ENCODE results near the gene CSRNP3. TPM values are rescaled to one million over a fixed set of nuclear protein-coding genes. Genes with fewer than 3 reads are reported as not detected.

Gene CSRNP3, protein sequence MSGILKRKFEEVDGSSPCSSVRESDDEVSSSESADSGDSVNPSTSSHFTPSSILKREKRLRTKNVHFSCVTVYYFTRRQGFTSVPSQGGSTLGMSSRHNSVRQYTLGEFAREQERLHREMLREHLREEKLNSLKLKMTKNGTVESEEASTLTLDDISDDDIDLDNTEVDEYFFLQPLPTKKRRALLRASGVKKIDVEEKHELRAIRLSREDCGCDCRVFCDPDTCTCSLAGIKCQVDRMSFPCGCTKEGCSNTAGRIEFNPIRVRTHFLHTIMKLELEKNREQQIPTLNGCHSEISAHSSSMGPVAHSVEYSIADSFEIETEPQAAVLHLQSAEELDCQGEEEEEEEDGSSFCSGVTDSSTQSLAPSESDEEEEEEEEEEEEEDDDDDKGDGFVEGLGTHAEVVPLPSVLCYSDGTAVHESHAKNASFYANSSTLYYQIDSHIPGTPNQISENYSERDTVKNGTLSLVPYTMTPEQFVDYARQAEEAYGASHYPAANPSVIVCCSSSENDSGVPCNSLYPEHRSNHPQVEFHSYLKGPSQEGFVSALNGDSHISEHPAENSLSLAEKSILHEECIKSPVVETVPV
- total RNA-seq = 34.1 TPM
- 1.8 TPM for polyA plus RNA-seq

DNA sequence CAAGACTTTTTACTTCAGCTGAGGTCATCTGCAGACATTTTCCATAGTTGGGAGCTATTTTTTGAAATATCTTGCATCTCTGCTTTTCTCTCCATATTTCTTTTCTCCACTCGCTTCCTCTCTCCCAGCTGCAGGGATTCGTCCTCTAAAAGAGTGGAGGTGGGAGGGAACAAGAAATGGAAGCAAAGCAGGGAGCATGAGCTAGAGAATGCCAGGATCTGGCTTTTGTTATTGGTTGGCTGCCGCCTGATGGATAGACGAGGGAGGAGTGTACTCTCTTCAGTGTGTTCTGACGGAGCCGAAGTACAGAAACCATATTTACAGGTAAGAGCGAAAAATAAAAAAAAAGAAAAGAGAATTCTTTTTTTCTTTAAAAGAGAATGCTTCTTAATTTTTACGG lies at the start of gene CSRNP3:
TSS of gene CSRNP3 (plus strand) at position 282 of the 400 bp plus-strand sequence. CDS start 125,368 bp downstream, outside the sequence.
- Histone ChIP-seq H3K4me3 (ENCODE audit: low read depth, low read length) (peak within 1 kb of the TSS; percentile 46), H3K4me1 (ENCODE audit: insufficient read depth) (no peaks in the 10 kb centered on the region), H3K36me3 (ENCODE audit: insufficient read depth) (no peaks in the 10 kb centered on the region), H3K27ac (ENCODE audit: low read depth) (no peak within 1 kb of the TSS)
- WGBS = 8% methylated on average over 8 of the region's 8 CpGs
- DNase-seq (ENCODE audit: extremely low spot score) = peak; percentile 85

DNA sequence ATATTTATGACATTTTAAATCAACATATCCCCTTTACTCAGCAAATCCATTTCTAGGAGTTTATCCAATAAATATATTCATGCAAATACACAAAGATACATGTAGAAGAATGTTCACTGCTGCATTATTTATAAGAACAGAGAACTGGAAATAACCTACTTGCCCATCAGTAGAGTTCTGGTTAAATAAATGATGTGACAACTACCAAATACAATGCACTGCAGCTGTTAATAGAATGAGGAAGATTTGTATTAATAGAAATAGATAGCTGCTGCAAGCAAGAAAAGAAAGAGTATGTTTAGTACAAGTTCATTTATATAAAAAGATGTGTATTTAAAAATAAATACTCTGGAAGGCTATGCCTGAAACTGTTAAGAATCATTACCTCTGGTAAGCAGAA lies 49.3 kb upstream of the CSRNP3 start:
- no peak for DNase-seq (ENCODE audit: extremely low spot score)
- H3K36me3 ChIP-seq (ENCODE audit: insufficient read depth) = no peaks in the 10 kb centered on the region

DNA sequence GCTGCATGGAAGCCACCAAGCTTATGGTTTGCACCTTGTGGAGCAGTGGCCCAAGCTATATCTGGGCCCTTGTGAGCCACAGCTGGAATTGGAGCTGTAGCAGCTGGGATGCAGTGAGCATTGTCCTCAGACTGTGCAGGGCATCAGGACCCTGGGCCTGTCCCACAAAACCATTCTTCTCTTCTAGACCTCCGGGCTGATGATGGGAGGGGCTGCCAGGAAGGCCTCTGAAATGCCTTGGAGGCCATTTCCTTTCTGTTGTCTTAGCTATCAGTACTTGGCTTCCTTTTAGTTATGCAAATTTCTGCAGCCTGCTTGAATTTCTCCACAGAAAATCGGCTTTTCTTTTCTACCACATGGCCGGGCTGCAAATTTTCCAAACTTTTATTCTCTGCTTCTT lies 46.4 kb upstream of the CSRNP3 start:
- no peaks in the 10 kb centered on the region for H3K4me1 ChIP-seq (ENCODE audit: insufficient read depth)
- 89% methylated on average over 3 of the region's 3 CpGs for WGBS

More for the DNA sequence above, 49.3 kb upstream of the CSRNP3 start:
- no peaks in the 10 kb centered on the region for H3K4me1 ChIP-seq (ENCODE audit: insufficient read depth)
- H3K4me3 ChIP-seq (ENCODE audit: low read depth, low read length) = no peak overlapping the region
- H3K27ac ChIP-seq (ENCODE audit: low read depth) = no peak overlapping the region

DNA sequence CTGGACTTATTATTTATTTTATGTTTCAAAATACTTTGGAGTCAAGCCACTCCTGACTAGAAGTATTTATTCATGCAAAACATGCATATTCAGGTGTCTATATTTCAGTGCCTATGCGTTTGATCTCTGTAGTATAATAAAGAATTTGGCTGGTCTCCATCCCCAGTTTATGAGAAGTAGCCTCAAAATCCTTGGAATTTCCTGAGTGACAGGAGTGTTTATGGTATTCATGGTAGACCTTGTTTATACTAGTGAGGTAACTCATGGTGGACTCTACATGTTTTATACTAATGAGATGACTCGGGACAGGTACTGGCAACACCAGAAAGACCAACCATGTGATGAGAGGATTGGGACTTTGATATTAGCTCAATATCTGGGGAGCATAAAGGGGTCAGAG lies 43.9 kb upstream of the CSRNP3 start:
- Histone ChIP-seq H3K27ac (ENCODE audit: low read depth) (no peak overlapping the region), H3K4me3 (ENCODE audit: low read depth, low read length) (no peak overlapping the region), H3K36me3 (ENCODE audit: insufficient read depth) (no peaks in the 10 kb centered on the region), H3K4me1 (ENCODE audit: insufficient read depth) (no peaks in the 10 kb centered on the region)
- WGBS = 80% methylated on average over 2 of the region's 2 CpGs
- no peak for DNase-seq (ENCODE audit: extremely low spot score)

More for the DNA sequence above, 46.4 kb upstream of the CSRNP3 start:
- no peak overlapping the region for H3K27ac ChIP-seq (ENCODE audit: low read depth)
- H3K36me3 ChIP-seq (ENCODE audit: insufficient read depth) = no peaks in the 10 kb centered on the region
- H3K4me3 ChIP-seq (ENCODE audit: low read depth, low read length) = no peak overlapping the region
- no peak for DNase-seq (ENCODE audit: extremely low spot score)

DNA sequence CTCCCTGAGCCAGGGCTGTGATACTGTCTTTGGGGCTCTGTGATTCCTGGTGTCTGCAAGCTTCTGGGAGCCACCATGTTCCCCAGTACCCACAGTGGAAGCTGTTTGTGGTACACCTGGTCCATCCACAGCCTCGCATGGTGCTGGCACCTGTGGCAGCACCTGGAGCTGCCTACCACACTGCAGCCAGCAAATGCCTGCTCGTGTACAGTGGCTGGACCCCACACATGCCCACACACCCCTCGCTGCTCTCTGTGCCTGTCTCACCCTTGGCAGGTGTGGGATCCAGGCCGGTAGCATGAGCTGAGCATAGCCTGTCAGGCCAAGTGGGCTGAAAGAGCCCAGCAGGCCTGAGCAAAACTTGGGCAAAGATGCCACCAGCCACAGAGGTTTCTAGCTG lies 41.8 kb upstream of the CSRNP3 start:
- 92% methylated on average over 4 of the region's 4 CpGs for WGBS
- H3K4me1 ChIP-seq (ENCODE audit: insufficient read depth) = no peaks in the 10 kb centered on the region
- H3K27ac ChIP-seq (ENCODE audit: low read depth) = no peak overlapping the region
- H3K4me3 ChIP-seq (ENCODE audit: low read depth, low read length) = no peak overlapping the region
- no peak for DNase-seq (ENCODE audit: extremely low spot score)
- no peaks in the 10 kb centered on the region for H3K36me3 ChIP-seq (ENCODE audit: insufficient read depth)

DNA sequence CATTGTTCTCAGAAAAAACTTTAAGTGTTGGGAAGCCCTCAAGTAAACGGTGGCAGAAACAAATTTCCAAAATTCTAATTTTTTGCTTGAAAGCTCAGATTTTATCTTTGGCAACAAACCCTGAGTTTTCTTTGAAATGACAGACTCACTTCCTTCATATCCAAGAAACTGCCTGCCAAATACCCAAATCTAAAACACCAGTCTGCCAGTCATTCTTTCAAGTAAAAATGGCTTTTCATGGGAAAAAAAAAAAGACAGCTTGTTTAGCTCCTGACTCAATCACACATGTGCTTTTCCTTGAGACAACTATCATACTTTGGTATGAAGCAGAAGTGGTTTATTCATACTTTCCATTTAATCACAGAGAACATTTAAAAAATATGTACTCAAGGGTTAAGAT lies 40.6 kb upstream of the CSRNP3 start:
- no peak overlapping the region for H3K27ac ChIP-seq (ENCODE audit: low read depth)
- H3K36me3 ChIP-seq (ENCODE audit: insufficient read depth) = no peaks in the 10 kb centered on the region
- 71% methylated on average over 1 of the region's 1 CpG for WGBS
- no peak overlapping the region for H3K4me3 ChIP-seq (ENCODE audit: low read depth, low read length)
- no peak for DNase-seq (ENCODE audit: extremely low spot score)
- no peaks in the 10 kb centered on the region for H3K4me1 ChIP-seq (ENCODE audit: insufficient read depth)

DNA sequence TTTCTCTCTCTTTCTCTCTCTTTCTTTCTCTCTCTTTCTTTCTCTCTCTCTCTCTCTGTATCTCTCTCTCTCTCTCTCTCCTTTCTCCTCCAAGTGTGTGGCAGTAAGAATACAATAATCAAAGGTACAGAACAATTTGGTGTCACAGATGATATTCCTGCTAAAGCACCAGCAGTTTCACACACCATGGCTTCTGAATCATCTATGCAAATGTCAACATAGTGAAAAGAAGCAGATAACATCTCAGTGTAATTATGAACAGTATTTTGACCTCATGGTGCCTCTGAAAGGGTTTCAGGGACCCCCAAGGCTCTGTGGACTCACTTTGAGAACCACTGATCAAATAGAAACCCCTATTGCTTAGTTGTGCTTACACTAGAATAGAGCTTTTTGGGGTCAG lies 38.5 kb upstream of the CSRNP3 start:
- DNase-seq (ENCODE audit: extremely low spot score) = no peak
- no peak overlapping the region for H3K4me3 ChIP-seq (ENCODE audit: low read depth, low read length)
- no peak overlapping the region for H3K27ac ChIP-seq (ENCODE audit: low read depth)
- H3K4me1 ChIP-seq (ENCODE audit: insufficient read depth) = no peaks in the 10 kb centered on the region
- H3K36me3 ChIP-seq (ENCODE audit: insufficient read depth) = no peaks in the 10 kb centered on the region

DNA sequence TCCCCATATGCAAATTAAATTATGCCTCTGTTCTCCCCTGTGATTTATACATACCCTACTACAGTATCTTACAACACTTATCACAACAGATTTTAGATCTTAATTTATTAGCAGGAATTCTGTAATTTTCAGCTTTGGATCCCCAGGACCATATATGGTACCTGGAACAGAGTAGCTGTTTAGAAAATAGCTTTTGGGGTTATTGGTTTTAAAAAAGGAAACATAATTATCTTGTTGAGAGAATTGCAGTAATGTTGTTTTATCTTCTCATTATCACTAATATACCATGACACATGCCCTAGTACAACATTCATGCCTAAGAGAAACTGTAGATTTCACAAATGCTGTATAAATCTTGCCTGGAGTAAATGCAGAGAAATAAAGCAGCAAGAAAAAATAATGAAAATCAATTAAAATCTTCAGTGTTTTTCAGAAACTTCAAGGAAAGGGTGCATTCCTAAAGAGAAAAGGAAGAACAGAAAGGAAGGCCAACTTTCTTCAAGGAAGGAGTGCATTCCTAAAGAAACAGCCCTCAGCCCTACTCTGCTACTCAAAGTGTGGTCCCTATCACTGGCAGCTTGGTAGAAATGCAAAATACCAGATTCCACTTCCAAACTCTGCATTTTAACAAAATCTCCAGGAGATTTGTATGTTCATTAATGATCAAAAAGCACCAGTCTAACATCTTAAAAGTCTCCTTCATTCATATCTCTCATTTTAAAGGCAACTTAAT lies 37.1 kb upstream of the CSRNP3 start:
- no peaks in the 10 kb centered on the region for H3K36me3 ChIP-seq (ENCODE audit: insufficient read depth)
- H3K27ac ChIP-seq (ENCODE audit: low read depth) = no peak overlapping the region
- H3K4me3 ChIP-seq (ENCODE audit: low read depth, low read length) = no peak overlapping the region
- DNase-seq (ENCODE audit: extremely low spot score) = no peak
- H3K4me1 ChIP-seq (ENCODE audit: insufficient read depth) = no peaks in the 10 kb centered on the region

DNA sequence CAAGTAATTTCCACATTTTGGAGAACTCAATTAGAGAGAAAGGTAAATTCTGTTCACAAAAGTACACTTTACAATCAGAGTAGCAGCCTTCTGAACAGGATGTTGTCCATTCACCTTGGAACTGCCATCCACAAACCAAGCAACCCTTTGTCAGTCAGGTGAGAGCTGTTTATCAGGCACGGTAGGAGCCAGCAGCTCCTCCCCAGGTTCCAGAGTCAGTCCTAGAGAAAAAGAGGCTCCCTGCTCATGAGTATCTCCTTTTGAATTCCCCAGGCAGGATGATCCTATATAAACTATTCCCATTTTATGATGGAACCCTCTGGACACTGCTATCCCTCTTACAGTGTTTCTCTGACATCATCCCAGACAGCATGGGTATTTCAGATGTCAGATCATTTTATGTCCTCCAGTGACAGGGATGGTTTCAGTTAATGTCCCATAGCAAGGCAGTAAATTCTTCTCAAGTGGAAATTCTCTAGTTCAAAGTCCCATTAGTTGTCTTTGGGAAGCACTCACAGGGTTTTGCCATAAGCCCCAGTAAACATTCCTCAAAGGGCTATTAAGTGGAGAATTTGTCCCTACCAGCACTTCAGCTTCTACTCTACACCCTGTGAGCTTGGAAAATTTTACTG lies 34.5 kb upstream of the CSRNP3 start:
- Histone ChIP-seq H3K4me3 (ENCODE audit: low read depth, low read length) (no peak overlapping the region), H3K36me3 (ENCODE audit: insufficient read depth) (no peaks in the 10 kb centered on the region), H3K4me1 (ENCODE audit: insufficient read depth) (no peaks in the 10 kb centered on the region), H3K27ac (ENCODE audit: low read depth) (no peak overlapping the region)
- 66% methylated on average over 1 of the region's 1 CpG for WGBS
- DNase-seq (ENCODE audit: extremely low spot score) = no peak

DNA sequence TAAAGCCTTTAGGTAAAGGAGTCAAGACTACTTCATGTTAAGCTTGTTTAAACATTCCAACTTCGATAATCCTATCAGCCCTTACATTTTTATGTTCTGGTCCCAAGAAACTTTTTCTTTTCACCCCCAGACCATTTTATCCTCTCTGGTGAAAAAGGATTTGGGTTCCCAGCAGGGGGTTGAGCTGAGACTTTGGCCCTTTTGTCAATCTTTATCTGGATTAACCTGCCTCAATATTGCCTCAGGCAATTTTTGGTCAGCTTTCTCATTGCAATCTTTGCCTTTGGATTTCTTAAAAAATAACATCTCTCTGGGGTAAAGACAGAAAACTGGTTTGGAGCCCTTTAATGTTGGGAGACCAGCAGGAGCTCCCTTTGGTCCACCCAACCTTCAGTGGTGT lies 33.9 kb upstream of the CSRNP3 start:
- WGBS = 46% methylated on average over 1 of the region's 1 CpG

DNA sequence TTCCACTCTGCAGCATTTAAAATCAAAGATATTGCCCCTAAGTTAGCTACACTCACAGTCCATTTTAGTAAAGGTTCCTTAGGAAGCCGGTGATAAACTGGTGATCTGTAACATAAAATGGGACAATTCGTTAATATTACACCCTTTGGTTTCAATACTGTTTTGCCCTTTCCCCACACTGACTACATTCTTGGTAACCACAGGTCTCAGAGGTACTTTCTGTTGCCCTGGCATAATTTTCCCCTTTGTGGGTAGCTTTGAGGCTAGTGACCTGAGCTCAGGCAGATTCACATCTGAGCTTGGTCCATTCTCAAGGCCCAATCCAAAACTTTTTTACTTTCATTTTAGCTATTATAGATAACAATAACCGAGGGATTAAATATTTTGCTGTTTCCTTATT lies 32.9 kb upstream of the CSRNP3 start:
- Histone ChIP-seq H3K4me1 (ENCODE audit: insufficient read depth) (no peaks in the 10 kb centered on the region), H3K27ac (ENCODE audit: low read depth) (no peak overlapping the region), H3K4me3 (ENCODE audit: low read depth, low read length) (no peak overlapping the region), H3K36me3 (ENCODE audit: insufficient read depth) (no peaks in the 10 kb centered on the region)
- no peak for DNase-seq (ENCODE audit: extremely low spot score)
- WGBS = 87% methylated on average over 3 of the region's 3 CpGs

More for the DNA sequence above, 33.9 kb upstream of the CSRNP3 start:
- H3K36me3 ChIP-seq (ENCODE audit: insufficient read depth) = no peaks in the 10 kb centered on the region
- H3K27ac ChIP-seq (ENCODE audit: low read depth) = no peak overlapping the region
- no peak for DNase-seq (ENCODE audit: extremely low spot score)
- no peaks in the 10 kb centered on the region for H3K4me1 ChIP-seq (ENCODE audit: insufficient read depth)
- no peak overlapping the region for H3K4me3 ChIP-seq (ENCODE audit: low read depth, low read length)

DNA sequence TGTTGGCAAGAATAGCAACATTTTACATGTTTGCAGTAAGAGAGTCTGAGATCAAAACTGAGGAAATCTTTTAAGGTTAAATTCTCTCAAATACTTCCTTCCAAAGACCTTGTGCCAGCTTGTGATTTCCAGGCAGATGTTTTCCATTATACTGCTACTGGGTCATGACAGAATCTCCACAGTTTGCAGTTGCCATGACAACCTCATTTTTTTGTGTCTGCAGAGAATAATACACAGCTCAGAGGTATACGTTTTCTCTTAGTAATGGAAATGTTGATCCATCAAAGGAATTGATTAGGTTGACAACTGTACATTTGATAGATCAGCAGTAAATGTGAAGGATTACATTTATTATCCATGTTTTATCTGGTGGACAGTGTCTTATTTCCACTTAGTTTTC lies 29.1 kb upstream of the CSRNP3 start:
- no peak overlapping the region for H3K4me3 ChIP-seq (ENCODE audit: low read depth, low read length)
- no peak overlapping the region for H3K27ac ChIP-seq (ENCODE audit: low read depth)
- no peaks in the 10 kb centered on the region for H3K36me3 ChIP-seq (ENCODE audit: insufficient read depth)
- 4% methylated on average over 1 of the region's 1 CpG for WGBS
- DNase-seq (ENCODE audit: extremely low spot score) = peak; percentile 67
- H3K4me1 ChIP-seq (ENCODE audit: insufficient read depth) = no peaks in the 10 kb centered on the region

DNA sequence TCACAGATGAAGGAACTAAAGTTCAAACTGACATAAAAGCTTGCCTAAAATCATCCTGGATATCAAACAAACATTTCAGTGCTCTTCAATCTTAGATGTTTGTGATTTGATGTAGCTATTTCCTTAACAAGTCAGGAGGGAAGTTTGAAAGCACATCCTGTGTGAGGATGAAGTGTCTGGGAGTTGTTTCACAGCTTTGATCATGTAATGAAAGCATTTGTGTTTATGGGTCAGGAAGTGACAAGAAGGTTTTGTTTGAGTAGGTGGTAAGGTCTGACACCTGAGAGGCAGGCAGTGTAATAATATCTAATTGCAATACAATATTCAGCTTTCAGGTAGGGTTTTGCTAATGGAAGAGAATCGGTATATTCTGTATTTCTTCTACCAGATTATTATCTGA lies 26.0 kb upstream of the CSRNP3 start:
- no peak overlapping the region for H3K4me3 ChIP-seq (ENCODE audit: low read depth, low read length)
- H3K36me3 ChIP-seq (ENCODE audit: insufficient read depth) = no peaks in the 10 kb centered on the region
- no peaks in the 10 kb centered on the region for H3K4me1 ChIP-seq (ENCODE audit: insufficient read depth)
- DNase-seq (ENCODE audit: extremely low spot score) = no peak
- 86% methylated on average over 1 of the region's 1 CpG for WGBS
- no peak overlapping the region for H3K27ac ChIP-seq (ENCODE audit: low read depth)
